DND-41 (cell line): ENCODE data around the gene RNF183.

ENCODE experiments used
- CTCF ChIP-seq: IDR thresholded peaks from 2 replicates; pipeline ENCODE4 v1.5.1; 2012; ENCODE audit warnings: borderline replicate concordance, low read length, moderate library complexity, mild to moderate bottlenecking; ENCODE audit not compliant: poor library complexity, severe bottlenecking; ENCODE audit errors: extremely low read depth
- EZH2 ChIP-seq: IDR thresholded peaks from 3 replicates; pipeline ENCODE4 v1.6.1; 2012; ENCODE audit warnings: borderline replicate concordance, low read depth, mild to moderate bottlenecking, moderate library complexity, low read length, inconsistent platforms; ENCODE audit not compliant: severe bottlenecking

- no peak for TF ChIP-seq CTCF
- no peak for TF ChIP-seq EZH2
Observed at GRCh38 chr9:113341712-113342410, 38.7 kb upstream of the RNF183 start.
